WTC11 (cell line): Measurements from ENCODE around the gene CPLX3. TPM values are rescaled to one million over a fixed set of nuclear protein-coding genes. Genes with fewer than 3 reads are reported as not detected.

ENCODE experiments used
- ATAC-seq: fragments of 200-7000 bp; cut with Tn5 transposase; 2 replicates; pipeline ENCODE4 v1.10.0; 2021; ENCODE audit warnings: mild to moderate bottlenecking, moderate library complexity
- CTCF ChIA-PET: fragments of 300-600 bp; sonication (Branson Sonifier 250); formaldehyde crosslinking; loops from one replicate; lab custom pipeline; 2021; ENCODE audit warnings: antibody characterized with exemption; lab: Charles Lee
- POLR2A ChIA-PET: fragments of 350-600 bp; sonication (Branson Sonifier 250); formaldehyde crosslinking; loops from one replicate; lab custom pipeline; 2021; ENCODE audit warnings: antibody characterized with exemption; lab: Charles Lee
- DNase-seq: peaks from one replicate; pipeline ENCODE4 v3.0.0; 2021; ENCODE audit warnings: low spot score
- H3K27ac Mint-ChIP-seq: 2 replicates; pipeline ENCODE4 v1.8.0; 2021; ENCODE audit warnings: mixed read lengths
- H3K27me3 Mint-ChIP-seq: 2 replicates; pipeline ENCODE4 v1.8.0; 2021; ENCODE audit warnings: low read depth, mild to moderate bottlenecking, moderate library complexity, mixed read lengths
- H3K36me3 Mint-ChIP-seq: 2 replicates; pipeline ENCODE4 v1.8.0; 2021; ENCODE audit warnings: mixed read lengths
- H3K4me1 Mint-ChIP-seq: 2 replicates; pipeline ENCODE4 v1.8.0; 2022; ENCODE audit warnings: mixed read lengths
- H3K4me3 Mint-ChIP-seq: 2 replicates; pipeline ENCODE4 v1.8.0; 2021; ENCODE audit warnings: mild to moderate bottlenecking, moderate library complexity, mixed read lengths
- H3K9me3 Mint-ChIP-seq: 2 replicates; pipeline ENCODE4 v1.8.0; 2021; ENCODE audit warnings: mixed read lengths
- ATF1 ChIP-seq: sonication (generic); formaldehyde crosslinking; IDR thresholded peaks from 2 replicates; pipeline ENCODE4 v1.8.1; 2023; ENCODE audit warnings: mild to moderate bottlenecking, moderate library complexity, missing genetic modification reagents
- CBFB ChIP-seq: sonication (generic); formaldehyde crosslinking; IDR thresholded peaks from 2 replicates; pipeline ENCODE4 v1.8.1; 2022; ENCODE audit warnings: mild to moderate bottlenecking, low read depth, missing genetic modification reagents
- CTCF ChIP-seq: fragments of 200-600 bp; IDR thresholded peaks from 2 replicates; pipeline ENCODE4 v1.8.0; 2022; ENCODE audit warnings: antibody characterized with exemption
- FOXJ3 ChIP-seq: sonication (generic); formaldehyde crosslinking; IDR thresholded peaks from 2 replicates; pipeline ENCODE4 v1.9.0; 2021; ENCODE audit warnings: missing genetic modification reagents, mild to moderate bottlenecking, borderline replicate concordance
- FOXP1 ChIP-seq: sonication (generic); formaldehyde crosslinking; IDR thresholded peaks from 2 replicates; pipeline ENCODE4 v1.8.0; 2022; ENCODE audit warnings: missing genetic modification reagents, mild to moderate bottlenecking, moderate library complexity, borderline replicate concordance
- GTF2I ChIP-seq: fragments of 250-450 bp; sonication (Bioruptor Pico); conservative IDR thresholded peaks from 2 replicates; pipeline ENCODE4 v1.4.0; 2021; ENCODE audit warnings: mild to moderate bottlenecking
- HMGA2 ChIP-seq: fragments of 250-450 bp; sonication (Bioruptor Pico); IDR thresholded peaks from 2 replicates; pipeline ENCODE4 v1.4.0; 2021; ENCODE audit warnings: mild to moderate bottlenecking, moderate library complexity
- MXD4 ChIP-seq: fragments of 250-450 bp; sonication (Bioruptor Pico); IDR thresholded peaks from 2 replicates; pipeline ENCODE4 v1.8.0; 2021; ENCODE audit warnings: mild to moderate bottlenecking, moderate library complexity, borderline replicate concordance
- SMAD4 ChIP-seq: sonication (generic); formaldehyde crosslinking; IDR thresholded peaks from 2 replicates; pipeline ENCODE4 v1.8.0; 2022; ENCODE audit warnings: mild to moderate bottlenecking, missing genetic modification reagents
- TCF7 ChIP-seq: sonication (generic); formaldehyde crosslinking; IDR thresholded peaks from 2 replicates; pipeline ENCODE4 v1.8.0; 2022; ENCODE audit warnings: mild to moderate bottlenecking, low read depth, missing genetic modification reagents, moderate library complexity
- USF2 ChIP-seq: sonication (generic); formaldehyde crosslinking; IDR thresholded peaks from 2 replicates; pipeline ENCODE4 v1.8.1; 2023; ENCODE audit warnings: mild to moderate bottlenecking, missing genetic modification reagents, moderate library complexity
- ZBTB21 ChIP-seq: sonication (generic); formaldehyde crosslinking; IDR thresholded peaks from 2 replicates; pipeline ENCODE4 v1.8.1; 2023; ENCODE audit warnings: mild to moderate bottlenecking, missing genetic modification reagents, borderline replicate concordance
- ZNF423 ChIP-seq: fragments of 250-450 bp; sonication (Bioruptor Pico); IDR thresholded peaks from 2 replicates; pipeline ENCODE4 v2.1.2; 2022; ENCODE audit warnings: mild to moderate bottlenecking, moderate library complexity
- ZNF532 ChIP-seq: fragments of 250-450 bp; sonication (Bioruptor Pico); IDR thresholded peaks from 2 replicates; pipeline ENCODE4 v1.9.0; 2021; ENCODE audit warnings: mild to moderate bottlenecking, borderline replicate concordance
- total RNA-seq: library from RNA; stranded (reverse); gene quantifications from 3 replicates; pipeline ENCODE4 v1.2.3, GENCODE V29; 2021
- TF ChIP-seq, protein P1 (sequence below): sonication (generic); formaldehyde crosslinking; IDR thresholded peaks from 2 replicates; pipeline ENCODE4 v1.8.0; 2022; ENCODE audit warnings: mild to moderate bottlenecking, missing genetic modification reagents
- TF ChIP-seq, protein P2 (sequence below): fragments of 250-450 bp; sonication (Bioruptor Pico); conservative IDR thresholded peaks from 2 replicates; pipeline ENCODE4 v1.9.0; 2021; ENCODE audit warnings: mild to moderate bottlenecking
- TF ChIP-seq, protein P3 (sequence below): sonication (generic); formaldehyde crosslinking; IDR thresholded peaks from 2 replicates; pipeline ENCODE4 v1.8.0; 2023; ENCODE audit warnings: missing genetic modification reagents, mild to moderate bottlenecking, borderline replicate concordance
- TF ChIP-seq, protein P4 (sequence below): sonication (generic); formaldehyde crosslinking; IDR thresholded peaks from 2 replicates; pipeline ENCODE4 v1.8.1; 2022; ENCODE audit warnings: low read depth, missing genetic modification reagents, borderline replicate concordance
- TF ChIP-seq, protein P5 (sequence below): fragments of 250-450 bp; sonication (Bioruptor Pico); IDR thresholded peaks from 2 replicates; pipeline ENCODE4 v1.8.0; 2021; ENCODE audit warnings: mild to moderate bottlenecking

The CPLX3 gene
- total RNA-seq, 1 experiment from 2014 or later = 0.09 TPM

DNA sequence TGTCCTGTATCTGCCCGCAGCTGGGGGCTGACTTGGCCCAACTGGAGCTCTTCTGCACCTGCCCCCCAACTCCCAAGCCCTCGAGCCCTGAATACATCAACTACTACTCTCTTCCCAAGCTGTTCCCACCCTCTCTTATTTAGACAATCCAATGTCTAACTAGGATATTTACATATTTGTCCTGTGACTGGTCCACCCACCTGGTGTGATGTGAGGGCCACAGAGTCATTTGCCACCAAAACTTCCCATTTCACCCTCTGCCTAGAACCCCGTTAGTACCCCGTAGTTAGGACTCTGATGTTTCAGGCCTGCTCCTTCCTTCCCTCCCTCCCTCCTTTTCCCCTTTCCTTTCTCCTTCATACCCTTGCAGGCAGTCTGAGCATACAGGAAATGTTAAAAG is 6.4 kb downstream of the CPLX3 start:
- no peak for DNase-seq
- CTCF ChIA-PET = interaction anchor here (0.9 to 1.5 kb wide), 6 partner anchors 45 to 69 kb away, joined by 3 to 6 read pairs (median 3); partner anchors contain the start of gene CSK
- H3K4me3 Mint-ChIP-seq = no peak overlapping the region
- ATAC-seq = no peak
- no peak overlapping the region for H3K27ac Mint-ChIP-seq
- TF ChIP-seq CBFB (CRISPR knock-in tag) = no peak
- TF ChIP-seq TCF7 (CRISPR knock-in tag) = no peak
- no peak for TF ChIP-seq USF2 (CRISPR knock-in tag)
- TF ChIP-seq, protein P1, sequence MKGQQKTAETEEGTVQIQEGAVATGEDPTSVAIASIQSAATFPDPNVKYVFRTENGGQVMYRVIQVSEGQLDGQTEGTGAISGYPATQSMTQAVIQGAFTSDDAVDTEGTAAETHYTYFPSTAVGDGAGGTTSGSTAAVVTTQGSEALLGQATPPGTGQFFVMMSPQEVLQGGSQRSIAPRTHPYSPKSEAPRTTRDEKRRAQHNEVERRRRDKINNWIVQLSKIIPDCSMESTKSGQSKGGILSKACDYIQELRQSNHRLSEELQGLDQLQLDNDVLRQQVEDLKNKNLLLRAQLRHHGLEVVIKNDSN = no peak
- no peak for TF ChIP-seq ZNF532 (CRISPR knock-in tag)
- TF ChIP-seq GTF2I (CRISPR knock-in tag) = no peak
- no peak for TF ChIP-seq ZBTB21 (CRISPR knock-in tag)
- TF ChIP-seq FOXP1 (CRISPR knock-in tag) = no peak
- TF ChIP-seq MXD4 (CRISPR knock-in tag) = no peak
- TF ChIP-seq, protein P2, sequence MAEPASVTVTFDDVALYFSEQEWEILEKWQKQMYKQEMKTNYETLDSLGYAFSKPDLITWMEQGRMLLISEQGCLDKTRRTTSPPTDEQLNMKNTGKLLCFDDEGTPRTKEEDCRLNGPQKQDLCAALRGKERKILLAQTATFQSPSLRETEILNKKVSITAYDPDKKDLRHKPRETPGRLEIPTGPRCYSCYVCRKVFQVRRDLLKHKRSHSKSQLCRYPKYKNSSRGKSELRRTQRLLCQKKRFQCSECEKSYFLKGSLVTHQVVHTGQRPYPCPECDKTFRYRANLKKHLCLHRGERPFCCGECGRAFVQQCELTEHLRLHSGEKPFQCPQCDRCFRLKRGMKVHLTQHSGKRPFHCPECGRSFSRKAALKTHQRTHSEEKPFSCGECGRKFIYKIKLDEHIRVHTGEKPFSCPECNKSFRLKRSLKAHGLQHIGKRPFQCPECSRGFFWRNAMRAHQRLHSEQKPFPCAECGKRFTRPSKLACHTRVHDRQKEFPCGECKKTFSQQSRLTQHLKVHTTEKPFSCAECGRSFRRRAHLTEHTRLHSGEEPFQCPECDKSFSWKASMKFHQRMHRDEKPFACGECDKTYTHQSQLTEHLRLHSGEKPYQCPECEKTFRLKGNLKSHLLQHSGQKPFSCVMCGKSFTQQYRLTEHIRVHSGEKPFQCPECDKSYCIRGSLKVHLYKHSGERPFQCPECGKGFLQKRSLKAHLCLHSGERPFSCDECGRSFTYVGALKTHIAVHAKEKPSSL (CRISPR knock-in tag) = no peak
- no peak for TF ChIP-seq CTCF
- no peak for TF ChIP-seq ZNF423
- TF ChIP-seq, protein P3, sequence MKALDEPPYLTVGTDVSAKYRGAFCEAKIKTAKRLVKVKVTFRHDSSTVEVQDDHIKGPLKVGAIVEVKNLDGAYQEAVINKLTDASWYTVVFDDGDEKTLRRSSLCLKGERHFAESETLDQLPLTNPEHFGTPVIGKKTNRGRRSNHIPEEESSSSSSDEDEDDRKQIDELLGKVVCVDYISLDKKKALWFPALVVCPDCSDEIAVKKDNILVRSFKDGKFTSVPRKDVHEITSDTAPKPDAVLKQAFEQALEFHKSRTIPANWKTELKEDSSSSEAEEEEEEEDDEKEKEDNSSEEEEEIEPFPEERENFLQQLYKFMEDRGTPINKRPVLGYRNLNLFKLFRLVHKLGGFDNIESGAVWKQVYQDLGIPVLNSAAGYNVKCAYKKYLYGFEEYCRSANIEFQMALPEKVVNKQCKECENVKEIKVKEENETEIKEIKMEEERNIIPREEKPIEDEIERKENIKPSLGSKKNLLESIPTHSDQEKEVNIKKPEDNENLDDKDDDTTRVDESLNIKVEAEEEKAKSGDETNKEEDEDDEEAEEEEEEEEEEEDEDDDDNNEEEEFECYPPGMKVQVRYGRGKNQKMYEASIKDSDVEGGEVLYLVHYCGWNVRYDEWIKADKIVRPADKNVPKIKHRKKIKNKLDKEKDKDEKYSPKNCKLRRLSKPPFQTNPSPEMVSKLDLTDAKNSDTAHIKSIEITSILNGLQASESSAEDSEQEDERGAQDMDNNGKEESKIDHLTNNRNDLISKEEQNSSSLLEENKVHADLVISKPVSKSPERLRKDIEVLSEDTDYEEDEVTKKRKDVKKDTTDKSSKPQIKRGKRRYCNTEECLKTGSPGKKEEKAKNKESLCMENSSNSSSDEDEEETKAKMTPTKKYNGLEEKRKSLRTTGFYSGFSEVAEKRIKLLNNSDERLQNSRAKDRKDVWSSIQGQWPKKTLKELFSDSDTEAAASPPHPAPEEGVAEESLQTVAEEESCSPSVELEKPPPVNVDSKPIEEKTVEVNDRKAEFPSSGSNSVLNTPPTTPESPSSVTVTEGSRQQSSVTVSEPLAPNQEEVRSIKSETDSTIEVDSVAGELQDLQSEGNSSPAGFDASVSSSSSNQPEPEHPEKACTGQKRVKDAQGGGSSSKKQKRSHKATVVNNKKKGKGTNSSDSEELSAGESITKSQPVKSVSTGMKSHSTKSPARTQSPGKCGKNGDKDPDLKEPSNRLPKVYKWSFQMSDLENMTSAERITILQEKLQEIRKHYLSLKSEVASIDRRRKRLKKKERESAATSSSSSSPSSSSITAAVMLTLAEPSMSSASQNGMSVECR (CRISPR knock-in tag) = no peak
- TF ChIP-seq, protein P4, sequence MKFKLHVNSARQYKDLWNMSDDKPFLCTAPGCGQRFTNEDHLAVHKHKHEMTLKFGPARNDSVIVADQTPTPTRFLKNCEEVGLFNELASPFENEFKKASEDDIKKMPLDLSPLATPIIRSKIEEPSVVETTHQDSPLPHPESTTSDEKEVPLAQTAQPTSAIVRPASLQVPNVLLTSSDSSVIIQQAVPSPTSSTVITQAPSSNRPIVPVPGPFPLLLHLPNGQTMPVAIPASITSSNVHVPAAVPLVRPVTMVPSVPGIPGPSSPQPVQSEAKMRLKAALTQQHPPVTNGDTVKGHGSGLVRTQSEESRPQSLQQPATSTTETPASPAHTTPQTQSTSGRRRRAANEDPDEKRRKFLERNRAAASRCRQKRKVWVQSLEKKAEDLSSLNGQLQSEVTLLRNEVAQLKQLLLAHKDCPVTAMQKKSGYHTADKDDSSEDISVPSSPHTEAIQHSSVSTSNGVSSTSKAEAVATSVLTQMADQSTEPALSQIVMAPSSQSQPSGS = no peak
- TF ChIP-seq, protein P5, sequence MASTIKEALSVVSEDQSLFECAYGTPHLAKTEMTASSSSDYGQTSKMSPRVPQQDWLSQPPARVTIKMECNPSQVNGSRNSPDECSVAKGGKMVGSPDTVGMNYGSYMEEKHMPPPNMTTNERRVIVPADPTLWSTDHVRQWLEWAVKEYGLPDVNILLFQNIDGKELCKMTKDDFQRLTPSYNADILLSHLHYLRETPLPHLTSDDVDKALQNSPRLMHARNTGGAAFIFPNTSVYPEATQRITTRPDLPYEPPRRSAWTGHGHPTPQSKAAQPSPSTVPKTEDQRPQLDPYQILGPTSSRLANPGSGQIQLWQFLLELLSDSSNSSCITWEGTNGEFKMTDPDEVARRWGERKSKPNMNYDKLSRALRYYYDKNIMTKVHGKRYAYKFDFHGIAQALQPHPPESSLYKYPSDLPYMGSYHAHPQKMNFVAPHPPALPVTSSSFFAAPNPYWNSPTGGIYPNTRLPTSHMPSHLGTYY = no peak
- no peak for TF ChIP-seq SMAD4 (CRISPR knock-in tag)
- TF ChIP-seq ATF1 (CRISPR knock-in tag) = no peak
- no peak for TF ChIP-seq FOXJ3
- TF ChIP-seq HMGA2 (CRISPR knock-in tag) = no peak
- no peaks in the 10 kb centered on the region; the same call in 1 of the 2 replicates for H3K36me3 Mint-ChIP-seq
- POLR2A ChIA-PET = no interaction called here
- H3K9me3 Mint-ChIP-seq = no peaks in the 10 kb centered on the region
- H3K27me3 Mint-ChIP-seq = peaks cover 12% of the 10 kb centered on the region
- peaks cover 6% of the 10 kb centered on the region for H3K4me1 Mint-ChIP-seq
